Skin epidermis (tissue), 12 donors: Measurements from ENCODE around the gene COPS3.
A peak's percentile ranks its signal among the peaks of the same experiment; 100 is the strongest.

Experiments
- H3K27ac ChIP-seq, 21 experiments: fragments of 200-600 bp; sonication (generic) in 11 of 21; one replicate each; pipeline ENCODE4 v1.5.0; 2020; ENCODE audit warnings: mild to moderate bottlenecking in 3 of 21, inconsistent platforms in 2 of 21, moderate library complexity in 2 of 21
- H3K4me3 ChIP-seq, 7 experiments: fragments of 200-600 bp; sonication (generic) in 2 of 7; one replicate each; pipeline ENCODE4 v1.5.0; 2020; ENCODE audit warnings: inconsistent platforms in 2 of 7, mild to moderate bottlenecking in 2 of 7, moderate library complexity in 1 of 7

Gene COPS3

DNA sequence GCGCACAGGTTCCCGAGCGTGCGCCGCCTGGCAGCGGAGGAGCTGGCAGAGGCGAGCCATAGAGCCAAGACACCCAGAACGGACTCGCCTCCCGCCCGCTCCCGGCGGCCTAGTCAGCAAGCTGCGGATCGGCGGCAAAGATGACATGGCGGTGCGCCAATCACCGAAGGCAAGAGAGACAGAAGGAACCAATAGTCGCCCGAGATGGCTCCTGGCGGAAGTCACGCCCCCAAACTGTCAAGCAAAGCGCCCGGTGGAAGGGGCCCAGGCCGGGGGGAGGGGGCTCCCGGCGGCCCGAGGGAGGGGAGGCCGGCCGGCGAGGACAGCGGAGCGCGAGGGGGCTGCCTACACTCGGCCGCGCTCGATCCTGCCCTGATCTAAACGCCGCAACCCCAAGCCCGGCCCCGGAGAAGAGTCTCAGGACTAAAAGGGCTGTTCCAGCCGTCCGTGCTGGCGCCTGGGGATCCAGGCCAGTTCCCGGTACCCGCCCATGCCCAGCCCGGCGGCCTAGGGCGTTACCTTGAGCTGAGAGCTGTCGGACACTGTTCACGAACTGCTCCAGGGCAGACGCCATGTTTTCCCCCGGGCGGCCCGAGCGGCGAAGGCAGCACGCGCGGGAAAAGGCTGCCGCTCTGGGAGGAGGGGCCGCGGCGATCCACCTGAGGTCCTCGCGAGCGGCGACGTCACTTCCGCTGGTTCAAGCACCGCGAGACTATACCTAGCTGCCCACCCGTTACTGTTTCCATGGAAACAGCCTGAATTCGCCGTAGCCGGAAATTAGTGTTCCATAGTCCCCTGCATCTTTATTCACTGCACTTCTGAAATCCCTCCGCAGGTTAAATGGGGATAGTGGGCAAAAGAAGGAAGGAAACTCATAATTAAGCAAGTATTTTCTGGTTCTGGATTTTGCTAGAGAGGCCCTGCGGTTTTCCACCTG lies at the start of gene COPS3:
COPS3 (minus strand) TSS at position 634 of the 937 bp plus-strand sequence; CDS start at position 574, 60 bp downstream.
- Histone ChIP-seq H3K4me3 (peak within 1 kb of the TSS; percentile 65 to 99 (median 95)), H3K27ac (peak within 1 kb of the TSS; percentile 80 to 100 (median 96))

DNA sequence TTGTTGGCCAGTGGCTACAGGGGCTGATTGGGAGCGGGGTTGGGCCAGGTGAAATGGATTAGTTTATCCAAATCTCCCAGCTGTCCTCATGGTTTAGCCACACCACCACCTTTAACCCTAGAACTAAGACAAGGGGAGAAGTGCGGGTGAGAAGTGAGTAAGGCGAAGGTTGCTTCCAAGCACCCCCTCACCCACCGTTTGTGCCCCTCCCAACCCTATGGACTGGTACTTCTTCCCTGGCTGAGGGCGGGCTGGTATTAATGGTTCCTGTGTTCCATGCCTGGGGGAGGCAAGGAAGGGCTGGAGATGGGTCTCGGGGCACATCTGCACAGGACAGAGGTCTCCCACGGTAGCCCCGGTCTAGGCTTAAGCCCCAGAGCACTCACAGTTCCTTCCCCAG lies 47.2 kb upstream of the COPS3 start:
- no peak overlapping the region for H3K27ac ChIP-seq

DNA sequence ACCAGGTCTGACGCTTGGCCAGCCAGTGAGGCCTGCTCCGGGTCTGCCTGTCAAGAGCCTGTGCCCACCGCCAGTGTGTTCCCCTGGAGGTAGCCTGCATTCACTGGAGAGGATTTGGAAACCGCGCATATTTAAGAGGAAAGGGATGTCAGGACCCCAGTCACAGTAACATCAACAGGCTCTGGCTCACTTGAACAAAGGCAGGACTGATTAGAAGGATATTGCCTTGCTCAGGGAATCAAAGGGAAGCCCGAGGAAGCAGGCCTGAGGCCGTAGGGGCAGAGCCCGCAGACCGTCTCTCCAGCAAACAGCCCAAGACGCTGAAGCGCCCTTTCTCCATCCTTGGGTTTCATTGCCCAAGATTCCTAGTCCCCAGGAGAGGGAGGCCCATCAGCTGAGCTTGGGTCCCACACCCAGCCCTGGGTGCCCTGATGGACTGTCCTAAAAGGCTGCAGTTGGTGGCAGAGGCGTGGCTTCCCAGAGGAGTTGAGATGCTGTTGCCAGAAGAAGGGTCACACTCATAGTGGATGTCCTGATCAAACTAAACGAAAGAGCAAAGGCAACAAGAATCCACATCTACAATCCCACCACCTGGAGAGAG lies 45.3 kb upstream of the COPS3 start:
- H3K27ac ChIP-seq, result no peak overlapping the region
- H3K4me3 ChIP-seq, result no peak overlapping the region

More for the DNA sequence above, 47.2 kb upstream of the COPS3 start:
- no peak overlapping the region for H3K4me3 ChIP-seq

DNA sequence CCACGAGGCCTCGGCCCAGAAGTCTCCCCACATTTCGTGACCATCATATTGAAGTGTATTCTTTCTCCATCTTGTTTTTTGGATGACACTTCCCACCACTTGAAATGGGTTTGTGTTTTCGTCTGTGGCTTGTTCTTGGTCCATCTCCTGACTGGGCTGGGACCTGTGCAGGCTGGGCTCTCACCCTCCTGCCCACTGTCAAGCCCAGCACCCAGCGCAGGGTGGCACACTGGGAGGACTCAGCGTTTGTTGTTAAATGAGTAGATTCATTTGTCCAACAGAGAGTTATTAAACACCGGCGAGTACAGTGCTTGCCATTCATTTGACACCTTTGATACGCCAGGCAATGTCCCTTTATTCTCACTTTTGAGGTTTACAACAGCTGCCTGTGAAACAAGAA lies 44.8 kb upstream of the COPS3 start:
- no peak overlapping the region for H3K4me3 ChIP-seq
- H3K27ac ChIP-seq, result no peak overlapping the region

GRCh38 chr17:17325228-17325627 lies 44.2 kb upstream of the COPS3 start:
- Histone ChIP-seq H3K27ac (no peak overlapping the region), H3K4me3 (no peak overlapping the region)

DNA sequence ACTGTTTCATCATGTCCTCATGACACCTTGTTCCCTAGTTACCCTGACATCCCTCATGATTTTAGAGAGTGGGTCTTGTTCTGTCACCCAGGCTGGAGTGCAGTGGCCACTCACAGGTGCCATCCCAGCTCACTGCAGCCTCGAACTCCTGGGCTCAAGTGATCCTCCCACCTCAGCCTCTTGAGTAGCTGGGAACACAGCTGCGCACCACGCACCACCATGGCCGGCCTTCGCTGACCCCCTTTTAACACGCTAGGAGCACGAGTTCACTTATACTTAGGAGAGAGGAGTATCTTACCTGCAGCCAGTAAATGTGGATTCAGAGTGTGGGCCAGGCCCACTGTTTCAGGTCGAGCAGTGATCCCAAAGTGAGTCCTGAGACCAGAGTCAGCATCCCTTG lies 43.6 kb upstream of the COPS3 start:
- Histone ChIP-seq H3K27ac (no peak overlapping the region), H3K4me3 (no peak overlapping the region)

DNA sequence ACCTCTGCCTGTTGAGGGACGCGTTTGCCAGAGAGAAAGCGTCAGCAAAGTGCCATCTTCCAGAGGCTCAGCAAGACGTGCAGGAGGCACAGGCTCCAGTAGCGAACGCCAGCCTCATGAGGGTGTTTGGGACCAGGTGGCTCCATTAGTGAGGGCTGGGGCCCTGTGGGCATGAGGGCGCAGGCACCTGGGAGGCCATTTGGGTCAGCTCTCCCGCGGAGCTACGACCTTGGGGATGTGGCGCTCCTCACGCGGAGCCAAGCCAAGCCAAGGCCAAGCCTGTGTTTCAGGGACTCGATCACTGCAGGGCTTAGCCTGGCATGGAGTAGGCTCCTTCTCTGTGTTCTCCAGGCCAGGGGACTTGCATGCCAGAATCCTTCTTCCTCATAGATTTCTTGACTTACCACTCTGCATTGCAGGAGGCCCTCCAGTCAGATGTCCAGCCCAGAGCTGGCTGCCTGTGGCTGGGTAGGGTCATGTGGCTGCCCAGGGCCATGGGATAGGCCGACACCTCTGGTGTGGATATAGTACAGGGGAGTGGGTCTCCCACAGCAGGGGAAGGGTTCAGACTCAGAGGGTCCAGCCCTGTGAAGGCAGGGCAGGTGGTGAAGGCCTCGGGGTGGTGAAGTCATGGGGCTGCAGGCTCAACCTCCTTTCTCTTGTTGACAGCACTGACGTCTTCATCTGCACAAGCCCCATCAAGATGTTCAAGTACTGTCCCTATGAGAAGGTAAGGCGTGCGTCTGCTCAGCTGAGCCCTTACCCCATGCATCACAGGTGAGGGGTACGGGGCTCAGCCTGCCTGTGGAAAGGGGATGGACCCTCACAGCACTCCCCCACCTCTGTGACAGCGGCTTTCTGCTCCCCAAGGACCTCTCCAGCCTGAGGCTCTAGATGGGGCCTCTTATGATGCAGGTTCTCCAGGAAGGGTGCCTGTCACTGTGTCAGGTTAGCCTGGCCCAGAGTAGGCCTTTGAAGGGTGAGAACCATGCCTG lies 41.8 kb upstream of the COPS3 start:
- Histone ChIP-seq H3K4me3 (no peak overlapping the region), H3K27ac (no peak overlapping the region)

GRCh38 chr17:17321356-17322025 lies 40.4 kb upstream of the COPS3 start:
- no peak overlapping the region for H3K27ac ChIP-seq

GRCh38 chr17:17320911-17321220 lies 39.8 kb upstream of the COPS3 start:
- no peak overlapping the region for H3K4me3 ChIP-seq

More at GRCh38 chr17:17321356-17322025, 40.4 kb upstream of the COPS3 start:
- H3K4me3 ChIP-seq, result no peak overlapping the region

GRCh38 chr17:17320188-17320910 lies 39.3 kb upstream of the COPS3 start:
- Histone ChIP-seq H3K27ac (no peak overlapping the region), H3K4me3 (no peak overlapping the region)

More at GRCh38 chr17:17320911-17321220, 39.8 kb upstream of the COPS3 start:
- no peak overlapping the region for H3K27ac ChIP-seq

DNA sequence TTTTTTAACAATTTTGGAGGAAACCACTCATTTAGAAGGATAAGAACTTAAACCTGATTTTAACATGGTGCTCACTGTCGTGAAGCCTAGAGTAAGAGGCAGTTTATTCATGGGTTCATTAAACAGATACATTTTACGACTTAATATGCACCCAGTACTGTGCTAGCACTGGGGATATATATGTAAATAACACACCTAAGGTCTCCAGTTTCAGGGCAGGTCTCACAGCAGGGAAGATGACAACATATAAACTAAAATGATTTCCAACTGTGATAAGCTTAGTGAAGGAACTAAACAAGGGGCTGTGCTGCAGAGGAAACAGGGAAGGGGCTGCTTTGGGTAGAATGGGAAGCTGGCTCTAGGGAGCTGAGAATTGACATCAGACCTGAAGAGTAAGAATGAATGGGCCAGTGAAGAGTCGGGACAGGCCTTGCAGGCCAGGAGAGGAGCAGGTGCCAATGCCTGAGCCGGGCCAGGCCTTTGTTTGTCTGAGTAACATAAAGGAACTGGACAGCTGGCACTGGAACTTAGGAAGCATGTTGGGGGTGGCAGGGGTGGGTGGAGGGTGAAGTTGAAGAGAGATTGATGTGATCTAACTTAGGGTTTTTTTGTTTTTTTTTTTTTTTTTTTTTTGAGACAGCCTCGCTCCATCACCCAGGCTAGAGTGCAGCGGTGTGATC lies 34.2 kb upstream of the COPS3 start:
- no peak overlapping the region for H3K4me3 ChIP-seq
- H3K27ac ChIP-seq, result no peak overlapping the region

DNA sequence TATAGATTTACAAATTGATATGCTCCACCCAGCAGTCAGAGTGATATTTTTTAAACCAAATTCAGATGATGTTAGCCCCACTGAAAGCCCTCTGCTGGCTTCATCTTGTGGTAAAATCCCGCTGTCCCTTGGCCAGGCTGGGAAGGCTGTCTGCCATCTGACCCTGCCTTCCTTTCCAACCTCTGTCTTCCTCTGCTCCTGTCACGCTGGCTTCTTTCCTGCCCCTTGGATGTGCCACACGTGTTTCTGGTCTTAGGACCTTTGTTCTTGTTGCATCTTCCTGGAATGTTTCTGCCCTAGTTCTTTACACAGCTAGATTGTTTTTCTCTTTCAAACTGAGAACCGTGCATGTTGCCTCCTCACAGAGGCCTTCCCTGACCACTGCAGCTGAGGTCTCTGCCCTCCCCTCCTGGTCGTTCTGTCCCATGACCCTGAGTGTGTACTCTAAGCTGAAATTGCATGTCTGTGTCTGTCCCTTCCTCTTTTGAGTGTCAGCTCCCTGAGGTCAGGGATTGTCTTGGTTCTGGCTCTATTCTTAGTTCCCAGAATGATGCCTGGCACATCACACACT lies 33.5 kb upstream of the COPS3 start:
- no peak overlapping the region for H3K4me3 ChIP-seq
- H3K27ac ChIP-seq, result no peak overlapping the region

DNA sequence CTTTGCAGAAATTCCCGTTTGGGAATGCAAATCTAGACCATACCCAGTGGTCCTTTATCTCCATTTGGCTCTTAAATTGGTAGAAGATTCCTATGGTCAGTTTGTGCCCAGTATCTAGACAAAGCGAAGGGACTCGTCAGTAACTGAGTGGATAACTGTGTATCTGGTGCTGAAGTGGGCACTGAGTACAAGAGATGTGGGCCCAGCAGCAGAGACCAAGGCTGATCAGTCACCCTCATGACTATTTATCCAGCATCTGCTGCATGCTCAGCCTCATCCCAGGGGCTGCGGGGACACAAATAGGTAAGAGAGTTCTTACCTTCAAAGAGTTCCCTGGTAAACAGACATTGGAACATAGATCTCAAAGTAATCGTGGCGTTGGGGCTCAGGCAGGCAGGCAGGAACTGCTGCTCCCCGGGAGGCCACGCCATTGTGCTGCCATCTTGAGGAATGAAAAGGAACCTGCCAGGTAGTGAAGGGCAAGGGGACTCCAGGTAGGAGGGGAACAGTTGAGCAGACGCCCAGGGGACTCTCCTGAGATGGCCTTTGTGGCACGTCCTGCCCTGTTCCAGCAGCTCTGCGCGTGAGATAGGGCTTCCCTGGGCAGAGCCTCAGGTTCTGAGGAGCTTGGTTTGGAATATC lies 32.4 kb upstream of the COPS3 start:
- no peak overlapping the region for H3K4me3 ChIP-seq
- H3K27ac ChIP-seq, result no peak overlapping the region

GRCh38 chr17:17309356-17309755 lies 28.3 kb upstream of the COPS3 start:
- Histone ChIP-seq H3K4me3 (no peak overlapping the region), H3K27ac (no peak overlapping the region)

GRCh38 chr17:17305281-17305801 lies 24.3 kb upstream of the COPS3 start:
- Histone ChIP-seq H3K27ac (peak overlapping the region in 4 of 21 experiments; percentile 14 to 72 (median 17)), H3K4me3 (no peak overlapping the region)

DNA sequence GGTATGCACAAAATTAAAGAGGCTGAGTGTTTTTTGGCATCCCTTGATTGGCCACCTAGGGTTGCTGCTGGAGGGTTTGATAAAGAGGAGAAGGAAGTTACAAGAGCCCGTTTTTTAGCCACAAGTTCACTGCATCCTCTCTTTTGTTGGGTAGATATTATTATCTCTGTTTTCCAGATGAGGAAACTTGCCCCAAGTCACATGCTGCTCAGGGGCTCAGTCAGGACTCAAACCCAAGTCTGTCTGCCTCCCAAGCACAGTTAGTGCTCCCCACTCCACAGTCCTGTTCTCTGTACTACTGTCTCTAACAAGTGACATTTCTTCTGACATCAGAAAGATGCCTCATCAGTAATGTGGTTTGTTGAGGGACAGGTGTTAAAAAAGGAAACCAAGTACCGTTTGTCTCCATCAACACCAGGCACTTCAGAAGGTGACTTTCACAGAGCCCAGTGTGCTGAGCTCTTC lies 23.5 kb upstream of the COPS3 start:
- Histone ChIP-seq H3K27ac (peak overlapping the region in 4 of 21 experiments; percentile 16 to 72 (median 30)), H3K4me3 (no peak overlapping the region)
